Immature natural killer cell (primary cell): ENCODE measurements around the gene MET. TPM values are rescaled to one million over a fixed set of nuclear protein-coding genes. Genes with fewer than 3 reads are reported as not detected.
"Not testable (repeated sequence)": the region's sequence is repeated elsewhere in the genome, so short reads cannot be mapped to it uniquely, and the experiment has no call there.

ENCODE experiments used
- DNase-seq, 3 donors: peaks; one replicate each; pipeline ENCODE4 v3.0.0; 2022; ENCODE audit warnings: mixed read lengths in 1 of 3
- H3K27ac Mint-ChIP-seq, 6 donors: one replicate each; pipeline ENCODE4 v1.8.0; 2020; ENCODE audit warnings: mixed read lengths in 6 of 6, mild to moderate bottlenecking in 5 of 6, inconsistent platforms in 4 of 6, moderate library complexity in 3 of 6
- H3K27me3 Mint-ChIP-seq, 3 donors: one replicate each; pipeline ENCODE4 v1.8.0; 2020 to 2021; ENCODE audit warnings: low read depth in 3 of 3, mild to moderate bottlenecking in 3 of 3, mixed read lengths in 3 of 3, moderate library complexity in 3 of 3, inconsistent platforms in 1 of 3
- H3K36me3 Mint-ChIP-seq, 3 donors: one replicate each; pipeline ENCODE4 v1.8.0; 2020; ENCODE audit warnings: mixed read lengths in 3 of 3, inconsistent platforms in 2 of 3, mild to moderate bottlenecking in 2 of 3
- H3K4me1 Mint-ChIP-seq, 2 donors: one replicate each; pipeline ENCODE4 v1.8.0; 2020; ENCODE audit warnings: inconsistent platforms in 2 of 2, mild to moderate bottlenecking in 2 of 2, mixed read lengths in 2 of 2, moderate library complexity in 1 of 2
- H3K4me3 Mint-ChIP-seq, 5 donors: one replicate each; pipeline ENCODE4 v1.8.0; 2020; ENCODE audit warnings: mild to moderate bottlenecking in 5 of 5, mixed read lengths in 5 of 5, inconsistent platforms in 3 of 5, moderate library complexity in 3 of 5
- H3K9me3 Mint-ChIP-seq, 6 donors: one replicate each; pipeline ENCODE4 v1.8.0; 2020; ENCODE audit warnings: mild to moderate bottlenecking in 6 of 6, mixed read lengths in 6 of 6, inconsistent platforms in 4 of 6, moderate library complexity in 3 of 6
- polyA plus RNA-seq, 3 donors: library from polyadenylated mRNA; unstranded; fragments of 300-500 nt; fragmentation: Illumina TruSeq; gene quantifications; one replicate each; pipeline ENCODE4 v1.2.3, GENCODE V29; 2021

MET gene
- polyA plus RNA-seq, 3 donors from 2014 or later = not detected

GRCh38 chr7:116815041-116815440 is 143.0 kb downstream of the MET start:
- H3K4me3 Mint-ChIP-seq = no peak overlapping the region
- no peaks in the 10 kb centered on the region for H3K4me1 Mint-ChIP-seq
- H3K36me3 Mint-ChIP-seq = peaks cover 0 to 4% (median 0%) of the 10 kb centered on the region in 3 donors
- H3K27me3 Mint-ChIP-seq = peaks cover 0 to 6% (median 6%) of the 10 kb centered on the region in 3 donors
- DNase-seq = no peak
- H3K9me3 Mint-ChIP-seq = no peaks in the 10 kb centered on the region
- no peak overlapping the region for H3K27ac Mint-ChIP-seq

DNA sequence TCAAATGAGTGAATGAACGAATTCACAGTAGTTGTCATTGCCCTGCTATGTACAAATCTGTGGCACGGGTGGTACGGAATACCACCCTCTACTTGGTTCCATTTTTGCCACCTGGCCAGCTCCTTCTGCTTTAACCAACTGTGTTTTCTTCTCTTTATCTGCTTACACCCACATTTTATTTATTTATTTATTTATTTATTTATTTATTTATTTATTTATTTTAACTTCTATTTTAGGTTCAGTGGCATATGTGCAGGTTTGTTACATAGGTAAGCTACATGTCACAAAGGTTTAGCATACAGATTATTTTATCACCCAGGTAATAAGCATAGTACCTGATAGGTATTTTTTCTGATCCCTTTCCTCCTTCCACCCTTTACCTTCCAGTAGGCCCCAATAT is 148.2 kb downstream of the MET start:
- H3K36me3 Mint-ChIP-seq = peaks cover 0 to 4% (median 0%) of the 10 kb centered on the region in 3 donors
- H3K27ac Mint-ChIP-seq = no peak overlapping the region
- H3K27me3 Mint-ChIP-seq = peaks cover 2 to 11% (median 8%) of the 10 kb centered on the region in 3 donors
- H3K4me1 Mint-ChIP-seq = no peaks in the 10 kb centered on the region
- H3K9me3 Mint-ChIP-seq = peaks cover 0 to 2% (median 0%) of the 10 kb centered on the region in 6 donors
- no peak for DNase-seq
- H3K4me3 Mint-ChIP-seq = no peak overlapping the region

GRCh38 chr7:116821647-116822046 is 149.7 kb downstream of the MET start:
- not testable (repeated sequence) for H3K4me1 Mint-ChIP-seq, DNase-seq, H3K36me3 Mint-ChIP-seq, H3K27ac Mint-ChIP-seq, H3K4me3 Mint-ChIP-seq, H3K9me3 Mint-ChIP-seq
- H3K27me3 Mint-ChIP-seq = peaks cover 5 to 13% (median 8%) of the 10 kb centered on the region in 3 donors

DNA sequence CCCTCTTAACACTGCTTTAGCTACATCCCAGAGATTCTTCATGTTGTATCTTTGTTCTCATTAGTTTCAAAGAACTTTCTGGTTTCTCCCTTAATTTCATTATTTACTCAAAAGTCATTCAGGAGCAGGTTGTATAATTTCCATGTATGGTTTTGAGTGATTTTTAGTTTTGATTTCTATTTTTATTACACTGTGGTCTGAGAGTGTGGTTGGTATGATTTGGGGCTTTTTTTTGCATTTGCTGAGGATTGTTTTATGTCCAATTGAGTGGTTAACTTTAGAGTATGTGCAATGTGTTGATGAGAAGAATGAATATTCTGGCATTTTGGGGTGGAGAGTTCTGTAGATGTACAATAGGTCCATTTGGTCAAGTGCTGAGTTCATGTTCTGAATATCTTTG is 152.5 kb downstream of the MET start:
- no peaks in the 10 kb centered on the region for H3K4me1 Mint-ChIP-seq
- no peak overlapping the region for H3K27ac Mint-ChIP-seq
- DNase-seq = no peak
- H3K9me3 Mint-ChIP-seq = peaks cover 0 to 2% (median 0%) of the 10 kb centered on the region in 6 donors
- no peaks in the 10 kb centered on the region for H3K36me3 Mint-ChIP-seq
- H3K4me3 Mint-ChIP-seq = no peak overlapping the region
- peaks cover 3 to 9% (median 7%) of the 10 kb centered on the region in 3 donors for H3K27me3 Mint-ChIP-seq

DNA sequence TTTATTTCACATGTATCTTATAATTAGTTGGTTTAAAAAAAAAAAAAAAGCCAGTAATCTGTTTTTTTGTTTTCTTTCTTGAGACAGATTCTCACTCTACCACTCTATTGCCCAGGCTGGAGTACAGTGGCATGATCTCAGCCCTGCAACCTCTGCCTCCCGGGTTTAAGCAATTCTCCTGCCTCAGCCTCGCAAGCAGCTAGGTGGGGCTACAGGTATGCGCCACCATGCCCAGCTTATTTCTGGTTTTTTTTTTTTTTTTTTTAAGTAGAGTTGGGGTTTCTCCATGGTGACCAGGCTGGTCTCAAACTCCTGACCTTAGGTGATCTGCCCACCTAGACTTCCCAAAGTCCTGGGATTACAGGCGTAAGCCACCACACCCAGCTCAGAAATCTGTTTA is 156.3 kb downstream of the MET start:
- Mint-ChIP-seq H3K27me3 (peaks cover 3 to 11% (median 7%) of the 10 kb centered on the region in 3 donors), H3K36me3 (no peaks in the 10 kb centered on the region), H3K27ac (no peak overlapping the region), H3K4me3 (no peak overlapping the region), H3K9me3 (no peaks in the 10 kb centered on the region), H3K4me1 (no peaks in the 10 kb centered on the region)
- DNase-seq = no peak

DNA sequence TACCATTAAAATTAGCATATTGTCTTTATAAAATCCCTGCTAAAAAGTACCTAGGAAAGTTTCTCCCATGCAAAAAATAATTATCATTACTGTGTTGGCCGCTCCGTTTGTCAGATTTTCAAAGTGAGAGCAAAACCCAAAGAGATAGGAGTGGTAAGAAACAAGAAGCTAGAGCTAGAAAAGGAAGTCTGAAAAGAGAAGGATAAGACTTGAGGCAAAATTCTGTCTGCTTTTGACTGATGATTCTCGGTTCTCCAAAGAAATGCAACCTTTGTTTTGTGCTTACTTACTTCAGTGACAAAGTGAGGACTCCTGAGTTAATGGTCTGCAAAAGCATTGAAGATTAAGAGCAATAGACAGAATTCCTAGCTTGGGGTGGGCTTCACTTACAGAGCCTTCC is 157.0 kb downstream of the MET start:
- H3K36me3 Mint-ChIP-seq = no peaks in the 10 kb centered on the region
- H3K9me3 Mint-ChIP-seq = no peaks in the 10 kb centered on the region
- no peak for DNase-seq
- no peaks in the 10 kb centered on the region for H3K4me1 Mint-ChIP-seq
- H3K27me3 Mint-ChIP-seq = peaks cover 3 to 11% (median 4%) of the 10 kb centered on the region in 3 donors
- H3K4me3 Mint-ChIP-seq = no peak overlapping the region
- no peak overlapping the region for H3K27ac Mint-ChIP-seq

- Mint-ChIP-seq H3K9me3 (no peaks in the 10 kb centered on the region), H3K4me1 (no peaks in the 10 kb centered on the region), H3K27me3 (peaks cover 2 to 8% (median 3%) of the 10 kb centered on the region in 3 donors), H3K4me3 (no peak overlapping the region), H3K27ac (no peak overlapping the region), H3K36me3 (no peaks in the 10 kb centered on the region)
- DNase-seq = no peak
Observed at GRCh38 chr7:116829493-116829892, 157.5 kb downstream of the MET start.

DNA sequence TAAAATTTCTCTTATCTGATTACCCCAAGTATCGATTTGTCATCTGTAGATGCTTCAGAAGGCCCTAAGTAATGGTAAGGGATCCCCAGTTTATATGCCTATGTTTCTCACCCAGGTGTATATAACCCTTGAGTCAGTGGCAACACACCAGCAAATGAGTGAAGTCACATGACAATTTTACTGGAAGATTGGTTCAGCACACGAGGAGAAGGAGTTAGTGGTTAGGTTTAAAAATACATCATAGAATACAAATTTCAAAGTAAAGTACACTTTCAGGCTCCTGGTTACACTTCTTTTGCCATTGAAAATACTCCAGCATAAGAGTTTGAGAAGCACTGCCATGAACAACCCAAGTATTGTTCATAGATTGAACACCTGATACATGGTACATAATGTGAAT is 160.7 kb downstream of the MET start:
- peaks cover 0 to 10% (median 2%) of the 10 kb centered on the region in 3 donors for H3K27me3 Mint-ChIP-seq
- no peak for DNase-seq

DNA sequence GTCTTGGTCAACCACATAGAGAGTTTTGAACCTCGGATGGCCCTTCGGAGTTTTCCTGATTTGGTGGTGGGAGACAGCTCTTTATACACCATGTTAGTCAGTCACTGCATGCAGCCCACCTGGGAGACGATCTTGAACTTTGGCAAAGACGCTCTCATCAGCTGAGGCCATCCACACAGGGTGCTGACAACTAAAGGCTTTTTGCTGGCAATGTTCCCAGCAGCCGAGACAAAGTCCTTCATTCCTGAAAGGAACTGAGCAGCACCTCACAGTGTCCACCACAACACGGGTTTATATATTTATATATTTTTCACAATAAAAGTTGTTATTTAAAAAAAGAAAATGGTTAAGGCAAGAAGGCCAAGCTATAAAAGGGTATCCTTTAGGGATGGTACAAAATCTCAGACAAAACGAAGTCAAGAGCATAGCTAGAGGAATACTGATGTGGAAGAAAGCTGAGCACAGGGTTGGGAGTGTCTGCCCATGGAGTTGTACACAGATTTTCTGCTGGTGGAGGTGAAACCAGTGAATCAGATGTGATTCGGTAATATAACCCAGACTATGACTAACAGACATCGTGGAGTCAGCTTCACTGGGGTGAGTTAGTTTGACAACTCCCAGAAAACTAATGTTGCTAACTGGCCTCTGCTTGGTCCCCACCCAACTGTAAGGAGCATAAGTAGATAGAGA is 163.0 kb downstream of the MET start:
- no peak overlapping the region for H3K4me3 Mint-ChIP-seq
- H3K4me1 Mint-ChIP-seq = no peaks in the 10 kb centered on the region
- no peaks in the 10 kb centered on the region for H3K36me3 Mint-ChIP-seq
- H3K9me3 Mint-ChIP-seq = no peaks in the 10 kb centered on the region
- DNase-seq = no peak
- H3K27ac Mint-ChIP-seq = no peak overlapping the region
- H3K27me3 Mint-ChIP-seq = peaks cover 0 to 13% (median 0%) of the 10 kb centered on the region in 3 donors

More for the DNA sequence above, 160.7 kb downstream of the MET start:
- H3K9me3 Mint-ChIP-seq = no peaks in the 10 kb centered on the region
- no peaks in the 10 kb centered on the region for H3K4me1 Mint-ChIP-seq
- H3K27ac Mint-ChIP-seq = no peak overlapping the region
- no peak overlapping the region for H3K4me3 Mint-ChIP-seq
- H3K36me3 Mint-ChIP-seq = no peaks in the 10 kb centered on the region

DNA sequence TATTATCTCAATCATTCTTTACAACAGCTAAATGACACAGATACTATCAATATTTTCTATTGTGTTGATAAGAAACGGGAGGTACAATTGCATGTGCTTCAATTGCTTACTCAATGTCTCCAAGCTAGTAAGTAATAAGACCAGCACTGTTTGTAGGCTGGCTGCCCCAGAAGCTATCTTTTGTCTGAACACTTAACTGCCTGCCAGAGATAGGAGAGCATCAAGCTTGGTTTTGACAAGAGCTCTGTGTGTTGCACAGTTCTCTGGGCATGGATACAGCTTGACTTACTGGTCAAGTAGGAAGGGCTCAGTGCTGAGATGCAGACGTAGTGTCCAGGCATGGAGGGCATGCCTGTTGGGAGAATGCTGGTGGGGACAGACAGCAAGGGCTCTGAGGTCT is 164.1 kb downstream of the MET start:
- H3K36me3 Mint-ChIP-seq = no peaks in the 10 kb centered on the region
- H3K9me3 Mint-ChIP-seq = no peaks in the 10 kb centered on the region
- H3K4me3 Mint-ChIP-seq = no peak overlapping the region
- DNase-seq = no peak
- H3K27me3 Mint-ChIP-seq = peaks cover 0 to 10% (median 1%) of the 10 kb centered on the region in 3 donors
- no peaks in the 10 kb centered on the region for H3K4me1 Mint-ChIP-seq
- no peak overlapping the region for H3K27ac Mint-ChIP-seq

DNA sequence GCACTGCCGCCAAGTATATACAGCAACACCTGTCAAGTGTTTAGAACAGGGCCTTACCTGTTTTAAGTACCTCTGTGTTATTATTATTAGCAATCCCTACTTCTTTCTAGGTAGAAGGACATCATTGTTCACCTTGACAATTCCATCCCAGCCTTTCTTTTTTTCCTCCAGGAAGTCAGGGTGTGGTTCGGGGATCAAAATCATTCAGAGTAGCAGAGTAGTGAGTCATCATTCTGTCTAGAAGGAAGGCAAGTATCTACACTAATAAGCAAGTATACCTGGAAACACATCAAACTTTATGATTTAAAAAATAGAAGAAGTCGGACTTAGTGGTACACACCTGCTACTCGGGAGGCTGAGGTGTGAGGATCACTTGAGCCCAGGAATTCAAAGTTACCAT is 164.9 kb downstream of the MET start:
- Mint-ChIP-seq H3K36me3 (no peaks in the 10 kb centered on the region), H3K4me3 (no peak overlapping the region), H3K27me3 (peaks cover 1 to 10% (median 4%) of the 10 kb centered on the region in 3 donors), H3K9me3 (no peaks in the 10 kb centered on the region), H3K4me1 (no peaks in the 10 kb centered on the region), H3K27ac (no peak overlapping the region)
- DNase-seq = no peak

DNA sequence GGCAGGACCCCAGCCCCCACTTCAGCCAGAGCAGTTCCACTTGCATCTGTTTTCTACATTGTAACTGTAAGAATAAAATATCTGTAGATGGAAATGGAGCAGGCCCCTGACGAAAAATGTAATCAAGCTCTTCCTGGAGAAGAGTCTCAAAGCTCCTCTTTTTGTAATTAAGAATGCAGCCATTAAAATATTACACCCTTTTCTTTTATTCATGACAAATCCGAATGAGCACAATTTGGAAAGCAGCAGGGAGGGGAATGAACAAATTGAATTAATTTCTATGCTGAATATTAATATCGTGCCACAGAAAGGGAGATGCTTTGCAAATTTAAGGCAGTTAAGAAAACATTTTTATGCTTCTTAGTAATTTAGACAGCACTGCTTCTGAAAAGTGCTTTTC is 165.6 kb downstream of the MET start:
- H3K4me1 Mint-ChIP-seq = no peaks in the 10 kb centered on the region
- H3K4me3 Mint-ChIP-seq = no peak overlapping the region
- H3K36me3 Mint-ChIP-seq = no peaks in the 10 kb centered on the region
- no peak overlapping the region for H3K27ac Mint-ChIP-seq
- peaks cover 4 to 14% (median 5%) of the 10 kb centered on the region in 3 donors for H3K27me3 Mint-ChIP-seq
- DNase-seq = no peak
- no peaks in the 10 kb centered on the region for H3K9me3 Mint-ChIP-seq

GRCh38 chr7:116840256-116840655 is 168.3 kb downstream of the MET start:
- peaks cover 5 to 14% (median 6%) of the 10 kb centered on the region in 3 donors for H3K27me3 Mint-ChIP-seq
- DNase-seq = no peak
- no peak overlapping the region for H3K4me3 Mint-ChIP-seq
- peaks cover 3 to 12% of the 10 kb centered on the region in 2 donors for H3K4me1 Mint-ChIP-seq
- no peaks in the 10 kb centered on the region for H3K36me3 Mint-ChIP-seq
- H3K27ac Mint-ChIP-seq = no peak overlapping the region
- H3K9me3 Mint-ChIP-seq = no peaks in the 10 kb centered on the region

GRCh38 chr7:116842371-116842770 is 170.4 kb downstream of the MET start:
- no peaks in the 10 kb centered on the region for H3K9me3 Mint-ChIP-seq
- peaks cover 5 to 12% (median 6%) of the 10 kb centered on the region in 3 donors for H3K27me3 Mint-ChIP-seq
- H3K27ac Mint-ChIP-seq = no peak overlapping the region
- no peak for DNase-seq
- H3K4me3 Mint-ChIP-seq = no peak overlapping the region
- H3K36me3 Mint-ChIP-seq = no peaks in the 10 kb centered on the region
- H3K4me1 Mint-ChIP-seq = peaks cover 3 to 12% of the 10 kb centered on the region in 2 donors

DNA sequence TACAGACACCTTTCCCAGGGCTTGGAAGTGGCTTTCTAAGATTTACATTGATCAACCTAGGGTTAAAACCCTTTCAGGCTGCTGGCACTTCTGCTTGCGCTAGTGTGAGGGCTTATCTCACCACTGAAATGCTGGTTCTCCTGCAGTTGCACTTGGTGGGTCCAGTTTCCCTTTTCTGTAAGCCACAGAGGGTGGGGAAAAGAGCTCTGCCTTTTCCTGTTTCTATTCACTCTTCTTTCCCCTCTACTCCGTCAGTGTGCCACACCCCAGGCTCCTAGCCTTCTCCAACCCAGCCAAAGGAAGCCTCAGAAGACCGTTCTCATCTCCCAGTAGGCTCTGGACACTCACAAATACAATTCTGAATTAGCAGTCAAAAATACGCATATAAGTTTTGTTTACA is 171.4 kb downstream of the MET start:
- H3K36me3 Mint-ChIP-seq = no peaks in the 10 kb centered on the region
- H3K27me3 Mint-ChIP-seq = peaks cover 5 to 13% (median 6%) of the 10 kb centered on the region in 3 donors
- H3K27ac Mint-ChIP-seq = peak overlapping the region in 2 of 6 donors; percentile 6 to 46
- H3K4me1 Mint-ChIP-seq = peaks cover 3 to 12% of the 10 kb centered on the region in 2 donors
- H3K9me3 Mint-ChIP-seq = no peaks in the 10 kb centered on the region
- no peak for DNase-seq
- peak overlapping the region in 3 of 5 donors; percentile 15 to 71 (median 31) for H3K4me3 Mint-ChIP-seq
